ENCODE data around the gene CHST12. TPM values are rescaled to one million over a fixed set of nuclear protein-coding genes. Genes with fewer than 3 reads are reported as not detected.

The CHST12 gene
- total RNA-seq, 2 donors from 2014 or later: 14.5 to 18.5 TPM

DNA sequence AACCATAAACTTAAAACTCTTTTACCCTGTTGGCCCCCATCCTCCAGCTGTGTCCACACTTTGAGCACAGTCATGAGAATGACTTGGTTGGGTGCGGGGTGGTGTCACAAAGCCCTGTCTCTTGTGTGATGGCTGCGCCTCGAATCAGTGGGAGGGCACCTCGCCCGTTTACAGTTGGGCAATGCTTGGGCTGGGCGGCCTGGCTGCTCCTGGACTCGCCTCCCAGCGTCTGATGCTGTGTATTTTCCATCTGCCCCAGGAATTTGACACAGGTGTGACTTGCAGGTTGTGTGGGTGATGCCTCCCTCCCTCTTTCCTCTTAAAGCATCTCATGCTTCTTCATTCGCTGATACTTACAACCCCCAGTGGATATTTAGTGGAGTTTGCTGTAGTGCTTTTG lies 33.7 kb downstream of the CHST12 start:
- no peaks in the 10 kb centered on the region for H3K36me3 ChIP-seq (ENCODE audit: control insufficient read depth, insufficient read depth, low read length)
- Mint-ChIP-seq H3K27ac (no peak overlapping the region), H3K36me3 (ENCODE audit: low read depth) (peaks cover 34% of the 10 kb centered on the region), H3K9me3 (no peaks in the 10 kb centered on the region), H3K4me3 (no peak overlapping the region), H3K4me1 (no peaks in the 10 kb centered on the region), H3K27me3 (ENCODE audit: insufficient read depth) (no peaks in the 10 kb centered on the region)
- DNase-seq: no peak
- TF ChIP-seq, protein P1, sequence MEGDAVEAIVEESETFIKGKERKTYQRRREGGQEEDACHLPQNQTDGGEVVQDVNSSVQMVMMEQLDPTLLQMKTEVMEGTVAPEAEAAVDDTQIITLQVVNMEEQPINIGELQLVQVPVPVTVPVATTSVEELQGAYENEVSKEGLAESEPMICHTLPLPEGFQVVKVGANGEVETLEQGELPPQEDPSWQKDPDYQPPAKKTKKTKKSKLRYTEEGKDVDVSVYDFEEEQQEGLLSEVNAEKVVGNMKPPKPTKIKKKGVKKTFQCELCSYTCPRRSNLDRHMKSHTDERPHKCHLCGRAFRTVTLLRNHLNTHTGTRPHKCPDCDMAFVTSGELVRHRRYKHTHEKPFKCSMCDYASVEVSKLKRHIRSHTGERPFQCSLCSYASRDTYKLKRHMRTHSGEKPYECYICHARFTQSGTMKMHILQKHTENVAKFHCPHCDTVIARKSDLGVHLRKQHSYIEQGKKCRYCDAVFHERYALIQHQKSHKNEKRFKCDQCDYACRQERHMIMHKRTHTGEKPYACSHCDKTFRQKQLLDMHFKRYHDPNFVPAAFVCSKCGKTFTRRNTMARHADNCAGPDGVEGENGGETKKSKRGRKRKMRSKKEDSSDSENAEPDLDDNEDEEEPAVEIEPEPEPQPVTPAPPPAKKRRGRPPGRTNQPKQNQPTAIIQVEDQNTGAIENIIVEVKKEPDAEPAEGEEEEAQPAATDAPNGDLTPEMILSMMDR (conservative IDR thresholded peaks at IDR 0.05): no peak
- H3K4me3 ChIP-seq (ENCODE audit: low read length): no peak overlapping the region
- no peaks in the 10 kb centered on the region for H3K27me3 ChIP-seq (ENCODE audit: control insufficient read depth, insufficient read depth, low read length, poor library complexity, severe bottlenecking)
- H3K4me1 ChIP-seq (ENCODE audit: control insufficient read depth, insufficient read depth, low read length): no peaks in the 10 kb centered on the region
- no peak overlapping the region for H3K27ac ChIP-seq (ENCODE audit: low read depth, low read length)
- 92 to 100% methylated on average over 8 of the region's 9 CpGs for WGBS, 2 experiments (ENCODE audit: insufficient coverage in 1 of 2, insufficient read length in 1 of 2)
- no peaks in the 10 kb centered on the region for H3K9me3 ChIP-seq (ENCODE audit: control insufficient read depth, low read length)
- no peak overlapping the region for H3K9ac ChIP-seq (ENCODE audit: extremely low read depth, low read length, poor library complexity, severe bottlenecking)

DNA sequence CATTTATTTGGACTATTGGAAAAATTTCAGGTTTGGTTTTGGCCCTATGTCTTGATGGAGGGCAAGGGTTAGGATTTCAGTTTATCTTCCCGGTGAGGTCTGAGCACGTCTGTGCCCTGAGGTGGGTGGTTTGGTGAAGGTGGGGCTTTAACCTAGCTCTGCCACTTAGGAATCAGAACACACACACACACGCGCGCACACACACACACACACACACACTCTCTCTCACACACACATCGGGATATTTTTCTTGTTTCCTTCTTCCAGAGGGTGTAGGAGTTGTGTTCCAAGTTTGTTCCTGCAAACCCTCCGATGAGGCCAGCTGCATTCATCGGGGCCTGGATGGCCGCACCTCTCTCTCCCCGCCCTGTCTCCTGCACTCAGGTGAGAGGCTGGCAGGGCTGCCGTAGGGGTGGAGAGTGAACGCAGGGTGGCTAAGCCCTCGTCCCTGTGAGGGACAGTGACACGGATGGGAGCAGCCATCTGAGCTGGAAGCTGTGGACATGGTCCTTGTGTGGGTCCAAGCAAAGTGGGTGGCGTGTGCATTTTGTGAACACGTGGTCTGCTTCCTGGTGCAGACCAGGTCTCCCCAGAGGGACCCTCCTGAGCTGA lies 34.2 kb downstream of the CHST12 start:
- H3K4me1 Mint-ChIP-seq: no peaks in the 10 kb centered on the region
- H3K27me3 Mint-ChIP-seq (ENCODE audit: insufficient read depth): no peaks in the 10 kb centered on the region
- Histone ChIP-seq H3K27me3 (ENCODE audit: control insufficient read depth, insufficient read depth, low read length, poor library complexity, severe bottlenecking) (no peaks in the 10 kb centered on the region), H3K4me1 (ENCODE audit: control insufficient read depth, insufficient read depth, low read length) (no peaks in the 10 kb centered on the region), H3K4me3 (ENCODE audit: low read length) (no peak overlapping the region), H3K36me3 (ENCODE audit: control insufficient read depth, insufficient read depth, low read length) (no peaks in the 10 kb centered on the region), H3K9me3 (ENCODE audit: control insufficient read depth, low read length) (no peaks in the 10 kb centered on the region), H3K27ac (ENCODE audit: low read depth, low read length) (no peak overlapping the region), H3K9ac (ENCODE audit: extremely low read depth, low read length, poor library complexity, severe bottlenecking) (no peak overlapping the region)
- H3K9me3 Mint-ChIP-seq: no peaks in the 10 kb centered on the region
- peaks cover 39% of the 10 kb centered on the region for H3K36me3 Mint-ChIP-seq (ENCODE audit: low read depth)
- H3K4me3 Mint-ChIP-seq: no peak overlapping the region
- no peak overlapping the region for H3K27ac Mint-ChIP-seq
- DNase-seq: no peak
- 92 to 94% methylated on average over 11 to 15 of the region's 16 CpGs for WGBS, 2 experiments (ENCODE audit: insufficient coverage in 1 of 2, insufficient read length in 1 of 2)
- TF ChIP-seq, protein P1 (conservative IDR thresholded peaks at IDR 0.05): no peak

DNA sequence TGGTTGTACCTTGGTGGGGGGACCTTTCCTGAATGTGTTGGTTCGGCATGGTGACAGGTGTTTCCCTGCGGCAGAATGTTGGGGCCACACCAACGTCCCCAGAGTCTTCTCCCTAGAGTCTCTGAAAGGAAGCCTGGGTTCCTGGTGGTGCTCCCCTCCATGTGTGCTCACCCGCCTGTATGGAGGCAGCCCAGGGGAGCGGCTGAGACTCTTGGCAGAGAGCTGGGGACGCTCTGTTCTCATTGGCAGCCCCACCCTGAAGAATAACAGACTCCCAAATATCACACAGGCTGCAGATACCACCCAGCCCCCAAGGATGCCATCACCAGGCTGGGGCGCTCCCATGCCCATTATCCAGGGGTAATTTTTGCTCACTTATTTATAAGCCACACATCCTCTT lies 34.8 kb downstream of the CHST12 start:
- 89 to 93% methylated on average over 3 to 7 of the region's 7 CpGs for WGBS, 2 experiments (ENCODE audit: insufficient coverage in 1 of 2, insufficient read length in 1 of 2)
- H3K4me3 ChIP-seq (ENCODE audit: low read length): no peak overlapping the region
- Mint-ChIP-seq H3K27ac (no peak overlapping the region), H3K36me3 (ENCODE audit: low read depth) (peaks cover 37% of the 10 kb centered on the region), H3K4me3 (no peak overlapping the region), H3K27me3 (ENCODE audit: insufficient read depth) (no peaks in the 10 kb centered on the region), H3K9me3 (no peaks in the 10 kb centered on the region), H3K4me1 (no peaks in the 10 kb centered on the region)
- no peaks in the 10 kb centered on the region for H3K9me3 ChIP-seq (ENCODE audit: control insufficient read depth, low read length)
- no peaks in the 10 kb centered on the region for H3K4me1 ChIP-seq (ENCODE audit: control insufficient read depth, insufficient read depth, low read length)
- no peak for DNase-seq
- no peak overlapping the region for H3K27ac ChIP-seq (ENCODE audit: low read depth, low read length)
- H3K27me3 ChIP-seq (ENCODE audit: control insufficient read depth, insufficient read depth, low read length, poor library complexity, severe bottlenecking): no peaks in the 10 kb centered on the region
- H3K9ac ChIP-seq (ENCODE audit: extremely low read depth, low read length, poor library complexity, severe bottlenecking): no peak overlapping the region
- H3K36me3 ChIP-seq (ENCODE audit: control insufficient read depth, insufficient read depth, low read length): no peaks in the 10 kb centered on the region
- TF ChIP-seq, protein P1 (conservative IDR thresholded peaks at IDR 0.05): no peak
